Caco-2 (cell line): Measurements from ENCODE around the gene TSPAN18. TPM values are rescaled to one million over a fixed set of nuclear protein-coding genes. Genes with fewer than 3 reads are reported as not detected.

Experiments
- BruUV-seq: library from RNA; stranded (reverse); fragments of 400-500 nt; replicated peaks from 2 replicates; lab custom pipeline; 2021; lab: Mats Ljungman, UMichigan
- CTCF ChIA-PET: fragments of 300-600 bp; sonication (Branson Sonifier 250); formaldehyde crosslinking; loops from one replicate; lab custom pipeline; 2022; ENCODE audit warnings: antibody characterized with exemption; lab: Charles Lee
- POLR2A ChIA-PET: fragments of 300-600 bp; sonication (Branson Sonifier 250); formaldehyde crosslinking; loops from one replicate; lab custom pipeline; 2022; ENCODE audit warnings: antibody characterized with exemption; lab: Charles Lee
- DNase-seq, 2 experiments: peaks; one replicate each; pipeline versions ENCODE4 v3.0.0 to v3.0.0-alpha.2; 2020 to 2022
- H3K27me3 ChIP-seq: replicated peaks from 2 replicates; pipeline ENCODE4 v1.6.0; 2011; ENCODE audit warnings: low read length; ENCODE audit not compliant: control insufficient read depth, insufficient read depth
- H3K36me3 ChIP-seq: 2 replicates; pipeline ENCODE4 v1.5.1; 2011; ENCODE audit warnings: low read length; ENCODE audit not compliant: control insufficient read depth, insufficient read depth
- H3K4me1 ChIP-seq: fragments of 250-450 bp; sonication (Bioruptor Pico); 2 replicates; pipeline ENCODE4 v1.5.1; 2020; ENCODE audit warnings: mild to moderate bottlenecking
- H3K4me3 ChIP-seq: 2 replicates; pipeline ENCODE4 v1.5.1; 2011; ENCODE audit warnings: low read depth, mild to moderate bottlenecking, control low read depth, low read length
- H3K9me3 ChIP-seq: fragments of 250-450 bp; sonication (Bioruptor Pico); 2 replicates; pipeline ENCODE4 v1.5.1; 2020; ENCODE audit warnings: mild to moderate bottlenecking, moderate library complexity
- H3K27ac Mint-ChIP-seq: one replicate; pipeline ENCODE4 v1.8.0; 2022; ENCODE audit warnings: mixed read lengths; ENCODE audit not compliant: unreplicated experiment
- H3K27me3 Mint-ChIP-seq: one replicate; pipeline ENCODE4 v1.8.0; 2022; ENCODE audit warnings: mixed read lengths; ENCODE audit not compliant: insufficient read depth, unreplicated experiment
- H3K36me3 Mint-ChIP-seq: one replicate; pipeline ENCODE4 v1.8.0; 2022; ENCODE audit warnings: mild to moderate bottlenecking, mixed read lengths; ENCODE audit not compliant: insufficient read depth, unreplicated experiment
- H3K4me1 Mint-ChIP-seq: one replicate; pipeline ENCODE4 v1.8.0; 2022; ENCODE audit warnings: low read depth, mixed read lengths; ENCODE audit not compliant: unreplicated experiment
- H3K4me3 Mint-ChIP-seq: one replicate; pipeline ENCODE4 v1.8.0; 2022; ENCODE audit warnings: mild to moderate bottlenecking, moderate library complexity, mixed read lengths; ENCODE audit not compliant: unreplicated experiment
- H3K9me3 Mint-ChIP-seq: one replicate; pipeline ENCODE4 v1.8.0; 2022; ENCODE audit warnings: mixed read lengths; ENCODE audit not compliant: unreplicated experiment
- intact Hi-C: fragments of 100-400 bp; cut with micrococcal nuclease; formaldehyde crosslinking; loops from one replicate; pipeline ENCODE4 v1.10.0; 2022; ENCODE audit not compliant: unreplicated experiment
- total RNA-seq: library from RNA; stranded (reverse); gene quantifications from 2 replicates; pipeline ENCODE4 v1.2.3, GENCODE V29; 2022
- TF ChIP-seq, protein P1 (sequence below), 2 experiments: fragments of 200-600 bp in 1 of 2; IDR thresholded peaks; 1 replicate in 1 of 2; 2 replicates in 1 of 2; pipeline versions ENCODE4 v1.5.1 to v1.8.0; 2011 to 2022; ENCODE audit warnings: antibody characterized with exemption in 1 of 2, control low read depth in 1 of 2, inconsistent platforms in 1 of 2, low read depth in 1 of 2, low read length in 1 of 2, mild to moderate bottlenecking in 1 of 2, moderate library complexity in 1 of 2; ENCODE audit not compliant: insufficient read depth in 1 of 2, severe bottlenecking in 1 of 2, unreplicated experiment in 1 of 2

Gene TSPAN18
- total RNA-seq, 1 experiment from 2014 or later = 7.4 TPM

DNA sequence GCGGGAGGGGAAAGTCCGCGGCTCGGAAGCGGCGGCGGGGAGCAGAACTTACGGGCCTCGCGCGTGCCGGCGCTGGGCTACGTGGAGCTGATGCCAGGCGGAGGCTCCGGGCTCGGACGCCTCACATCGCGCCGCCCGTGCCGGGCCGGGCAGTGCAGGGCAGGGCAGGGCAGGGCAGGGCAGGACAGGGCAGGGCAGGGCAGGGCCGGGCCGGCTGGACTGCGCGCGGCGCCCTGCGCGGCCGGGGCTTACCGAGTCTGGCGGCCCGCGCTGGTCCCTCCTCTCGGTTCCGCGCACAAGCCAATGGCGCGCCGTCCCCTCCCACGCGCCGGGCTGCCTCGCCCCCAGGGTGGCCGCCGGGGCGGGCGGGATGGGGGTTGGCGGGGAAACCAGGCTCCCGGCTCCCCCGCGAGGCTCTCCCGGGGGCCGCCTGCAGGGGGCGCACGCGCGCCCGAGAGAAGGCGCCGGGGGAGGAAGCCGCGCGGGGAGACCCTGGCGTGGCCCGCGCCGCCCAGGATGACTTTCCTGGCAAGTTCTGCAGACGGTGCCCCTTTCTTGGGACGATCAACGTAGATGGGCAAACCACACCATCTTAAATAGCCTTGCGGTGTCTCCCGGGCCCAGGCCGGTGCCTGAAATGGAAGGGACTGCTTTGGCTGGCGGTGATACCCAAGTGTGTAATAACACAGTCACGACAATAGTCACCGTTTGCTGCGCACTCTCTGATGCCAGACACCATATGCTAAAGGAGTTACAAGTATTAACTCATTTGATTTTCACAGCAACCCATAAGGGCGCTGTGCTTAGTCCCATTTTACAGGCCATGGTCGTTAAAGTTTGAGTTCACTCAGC is 224.1 kb downstream of the TSPAN18 start, which contains the start of gene TP53I11:
TP53I11 (minus strand) TSS at position 259 of the 852 bp plus-strand sequence. CDS start 12,548 bp downstream, outside the sequence.
- Histone ChIP-seq H3K36me3 (no peaks in the 10 kb centered on the region), H3K4me1 (peaks cover 12% of the 10 kb centered on the region), H3K27me3 (no peaks in the 10 kb centered on the region), H3K9me3 (no peaks in the 10 kb centered on the region), H3K4me3 (peak within 1 kb of the TSS; percentile 63)
- peak within 1 kb of the TSS; percentile 65 for H3K4me3 Mint-ChIP-seq
- intact Hi-C loops = no loop called here
- H3K9me3 Mint-ChIP-seq = no peaks in the 10 kb centered on the region
- no peaks in the 10 kb centered on the region for H3K36me3 Mint-ChIP-seq
- POLR2A ChIA-PET = no interaction called here
- CTCF ChIA-PET = interaction anchor here (0.6 kb wide), 1 partner anchor 24 kb away, joined by 5 read pairs; no protein-coding TSS in a partner anchor
- H3K4me1 Mint-ChIP-seq = peaks cover 6% of the 10 kb centered on the region
- no TSS peak for BruUV-seq
- peak in 1 of 2 experiments; percentile 70 for DNase-seq
- TF ChIP-seq, protein P1, sequence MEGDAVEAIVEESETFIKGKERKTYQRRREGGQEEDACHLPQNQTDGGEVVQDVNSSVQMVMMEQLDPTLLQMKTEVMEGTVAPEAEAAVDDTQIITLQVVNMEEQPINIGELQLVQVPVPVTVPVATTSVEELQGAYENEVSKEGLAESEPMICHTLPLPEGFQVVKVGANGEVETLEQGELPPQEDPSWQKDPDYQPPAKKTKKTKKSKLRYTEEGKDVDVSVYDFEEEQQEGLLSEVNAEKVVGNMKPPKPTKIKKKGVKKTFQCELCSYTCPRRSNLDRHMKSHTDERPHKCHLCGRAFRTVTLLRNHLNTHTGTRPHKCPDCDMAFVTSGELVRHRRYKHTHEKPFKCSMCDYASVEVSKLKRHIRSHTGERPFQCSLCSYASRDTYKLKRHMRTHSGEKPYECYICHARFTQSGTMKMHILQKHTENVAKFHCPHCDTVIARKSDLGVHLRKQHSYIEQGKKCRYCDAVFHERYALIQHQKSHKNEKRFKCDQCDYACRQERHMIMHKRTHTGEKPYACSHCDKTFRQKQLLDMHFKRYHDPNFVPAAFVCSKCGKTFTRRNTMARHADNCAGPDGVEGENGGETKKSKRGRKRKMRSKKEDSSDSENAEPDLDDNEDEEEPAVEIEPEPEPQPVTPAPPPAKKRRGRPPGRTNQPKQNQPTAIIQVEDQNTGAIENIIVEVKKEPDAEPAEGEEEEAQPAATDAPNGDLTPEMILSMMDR (IDR thresholded peaks at IDR 0.05; ENCODE audit: insufficient read depth in 1 of 2, low read depth in 1 of 2, low read length in 1 of 2, severe bottlenecking in 1 of 2, unreplicated experiment in 1 of 2) = peak in 1 of 2 experiments; percentile 89
- H3K27me3 Mint-ChIP-seq = no peaks in the 10 kb centered on the region
- H3K27ac Mint-ChIP-seq = no peak within 1 kb of the TSS

DNA sequence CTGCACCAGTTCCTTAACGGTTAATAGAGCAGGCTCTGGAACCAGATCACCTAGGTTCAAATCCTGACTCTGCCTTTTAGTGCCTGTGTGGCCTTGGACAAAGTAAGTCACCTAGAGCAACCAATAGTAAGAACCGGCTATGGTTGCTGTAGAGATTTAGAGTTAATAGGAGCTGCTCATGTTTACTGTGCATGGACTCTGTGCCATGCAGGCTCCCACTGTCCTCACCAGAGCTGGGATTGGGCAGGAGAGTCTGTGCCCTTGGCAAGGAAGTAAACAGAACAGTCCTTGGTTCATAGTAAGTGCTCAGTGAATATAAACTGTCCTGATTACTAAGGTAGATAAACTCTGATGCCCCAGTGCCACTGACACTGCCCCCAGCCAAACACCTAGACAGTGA is 225.3 kb downstream of the TSPAN18 start:
- no peaks in the 10 kb centered on the region for H3K36me3 ChIP-seq
- TF ChIP-seq, protein P1 (IDR thresholded peaks at IDR 0.05; ENCODE audit: insufficient read depth in 1 of 2, low read depth in 1 of 2, low read length in 1 of 2, severe bottlenecking in 1 of 2, unreplicated experiment in 1 of 2) = no peak
- H3K4me1 ChIP-seq = peaks cover 12% of the 10 kb centered on the region
- DNase-seq = no peak
- ChIA-PET POLR2A (no interaction called here), CTCF (no interaction called here)
- H3K27me3 Mint-ChIP-seq = no peaks in the 10 kb centered on the region
- H3K4me3 Mint-ChIP-seq = no peak overlapping the region
- H3K9me3 ChIP-seq = no peaks in the 10 kb centered on the region
- no peaks in the 10 kb centered on the region for H3K27me3 ChIP-seq
- no peak overlapping the region for H3K4me3 ChIP-seq
- H3K9me3 Mint-ChIP-seq = no peaks in the 10 kb centered on the region
- H3K27ac Mint-ChIP-seq = no peak overlapping the region
- H3K36me3 Mint-ChIP-seq = no peaks in the 10 kb centered on the region
- H3K4me1 Mint-ChIP-seq = peaks cover 6% of the 10 kb centered on the region
- intact Hi-C loops = no loop called here
- BruUV-seq = no TSS peak

DNA sequence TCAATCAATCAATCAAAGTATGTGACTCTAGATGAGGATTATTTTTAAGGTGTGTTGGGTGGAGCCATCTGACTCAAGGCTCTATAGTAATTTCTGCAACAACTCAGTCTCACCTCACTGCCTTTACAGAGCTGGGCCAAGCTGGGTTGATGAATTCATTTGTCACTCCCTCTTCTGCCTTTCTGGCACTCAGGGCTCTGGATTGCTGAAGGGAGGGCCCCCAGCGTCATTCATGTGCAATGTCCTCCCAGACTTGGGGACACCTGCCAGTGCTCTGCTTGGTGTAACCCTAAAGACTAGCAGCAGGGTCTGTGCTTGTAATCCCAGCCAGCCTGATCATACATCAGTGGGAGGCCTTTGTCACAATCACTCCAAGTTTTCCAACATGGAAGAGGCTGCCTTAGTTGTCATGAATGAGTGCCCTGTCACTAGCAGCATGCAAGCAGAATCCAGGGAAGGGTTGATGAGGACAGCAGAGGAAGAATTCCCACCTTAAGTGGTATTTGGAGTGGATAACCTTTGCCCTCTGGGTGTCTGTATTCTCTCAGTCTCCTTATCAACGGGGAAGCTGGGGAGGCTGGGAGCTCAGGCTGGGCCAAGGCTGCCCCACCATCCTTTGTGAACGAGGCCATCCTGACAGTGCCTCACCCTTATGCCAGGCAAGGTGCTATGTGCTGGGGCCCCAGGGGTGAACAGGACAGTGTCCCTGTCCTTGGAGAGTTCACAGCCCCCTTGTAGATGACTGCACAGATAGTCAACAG is 225.9 kb downstream of the TSPAN18 start:
- H3K9me3 ChIP-seq = no peaks in the 10 kb centered on the region
- TF ChIP-seq, protein P1 (IDR thresholded peaks at IDR 0.05; ENCODE audit: insufficient read depth in 1 of 2, low read depth in 1 of 2, low read length in 1 of 2, severe bottlenecking in 1 of 2, unreplicated experiment in 1 of 2) = no peak
- no peaks in the 10 kb centered on the region for H3K36me3 Mint-ChIP-seq
- DNase-seq = no peak
- H3K27ac Mint-ChIP-seq = no peak overlapping the region
- CTCF ChIA-PET = no interaction called here
- no peaks in the 10 kb centered on the region for H3K27me3 ChIP-seq
- H3K4me1 Mint-ChIP-seq = peaks cover 6% of the 10 kb centered on the region
- no peaks in the 10 kb centered on the region for H3K9me3 Mint-ChIP-seq
- no peaks in the 10 kb centered on the region for H3K36me3 ChIP-seq
- H3K4me3 ChIP-seq = no peak overlapping the region
- H3K4me3 Mint-ChIP-seq = no peak overlapping the region
- no peaks in the 10 kb centered on the region for H3K27me3 Mint-ChIP-seq
- intact Hi-C loops = no loop called here
- POLR2A ChIA-PET = no interaction called here
- H3K4me1 ChIP-seq = peaks cover 12% of the 10 kb centered on the region
- no TSS peak for BruUV-seq
